AG09309 (cell line): Measurements from ENCODE around the gene FGF14.

Source experiments
- DNase-seq: peaks from one replicate; pipeline ENCODE4 v3.0.0-alpha.2; 2010; ENCODE audit warnings: low read depth
- H3K4me3 ChIP-seq: 2 replicates; pipeline ENCODE4 v1.5.1; 2011; ENCODE audit warnings: mild to moderate bottlenecking, low read depth, low read length, moderate library complexity; ENCODE audit not compliant: control insufficient read depth
- CTCF ChIP-seq: IDR thresholded peaks from 2 replicates; pipeline ENCODE4 v1.5.1; 2011; ENCODE audit warnings: mild to moderate bottlenecking, low read depth, low read length, inconsistent platforms; ENCODE audit not compliant: insufficient read depth, control insufficient read depth; ENCODE audit errors: missing control alignments

The FGF14 gene

DNA sequence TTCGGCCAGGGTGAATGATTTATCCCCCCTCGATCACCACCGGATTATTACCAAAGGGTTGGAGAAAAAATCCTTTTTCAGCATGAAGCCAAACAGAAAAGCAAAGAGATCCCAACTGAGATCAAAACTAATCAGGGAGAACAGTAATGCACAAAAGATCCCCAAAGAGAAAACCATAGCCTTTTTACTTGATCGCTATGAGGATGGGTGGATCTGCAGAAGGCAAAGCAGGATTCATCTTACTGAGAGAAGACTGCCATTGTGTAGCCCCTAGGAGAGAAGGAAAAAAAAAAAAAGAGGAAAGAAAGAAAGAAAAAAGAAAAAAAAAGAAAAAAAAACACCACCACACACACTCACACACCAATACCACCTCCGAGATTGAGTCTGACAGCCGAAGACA is at the start of gene FGF14:
Gene FGF14 (minus strand): TSS at position 283 of the 400 bp plus-strand sequence.
- DNase-seq, result no peak
- TF ChIP-seq CTCF, result no peak
- peak within 1 kb of the TSS; percentile 35 for H3K4me3 ChIP-seq

DNA sequence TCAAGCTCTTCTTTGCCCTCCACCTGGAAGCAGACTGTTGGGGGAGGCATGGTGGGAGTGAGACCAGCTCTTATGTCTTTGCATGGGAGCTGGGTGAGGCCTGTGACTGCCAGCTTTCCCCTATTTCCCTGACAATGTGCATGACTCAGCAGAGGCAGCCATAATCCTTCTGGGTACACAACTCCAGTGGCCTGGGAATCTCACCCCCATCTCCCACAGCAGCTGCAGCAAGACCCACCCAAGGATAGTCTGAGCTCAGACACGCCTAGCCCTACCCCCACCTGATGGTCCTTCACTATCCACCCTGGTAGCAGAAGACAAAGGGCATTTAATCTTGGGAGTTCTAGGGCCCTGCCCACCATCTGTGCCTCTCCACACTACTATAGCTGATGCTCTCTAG is 41.4 kb upstream of the FGF14 start:
- no peak for DNase-seq
- no peak for TF ChIP-seq CTCF

DNA sequence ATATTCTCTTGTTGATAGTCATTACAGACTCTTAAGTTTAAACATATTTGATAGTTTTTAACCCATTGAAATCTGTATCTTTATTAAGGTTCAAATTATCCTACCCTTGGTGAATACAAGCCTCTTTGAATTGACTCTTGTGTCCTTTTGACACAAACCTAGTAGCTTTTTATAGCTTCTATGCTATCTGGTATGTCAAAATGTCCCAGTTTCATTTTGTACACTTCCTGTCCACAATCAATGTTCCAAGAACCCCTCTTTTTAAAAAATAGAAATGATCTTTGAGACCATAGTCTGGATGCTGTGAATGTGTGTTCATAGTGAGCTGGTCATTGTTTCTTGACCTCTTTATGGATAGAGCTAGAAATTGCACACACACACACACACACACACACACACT is 39.2 kb upstream of the FGF14 start:
- no peak for TF ChIP-seq CTCF
- no peak for DNase-seq
- no peak overlapping the region for H3K4me3 ChIP-seq

More for the DNA sequence above, 41.4 kb upstream of the FGF14 start:
- H3K4me3 ChIP-seq, result no peak overlapping the region

DNA sequence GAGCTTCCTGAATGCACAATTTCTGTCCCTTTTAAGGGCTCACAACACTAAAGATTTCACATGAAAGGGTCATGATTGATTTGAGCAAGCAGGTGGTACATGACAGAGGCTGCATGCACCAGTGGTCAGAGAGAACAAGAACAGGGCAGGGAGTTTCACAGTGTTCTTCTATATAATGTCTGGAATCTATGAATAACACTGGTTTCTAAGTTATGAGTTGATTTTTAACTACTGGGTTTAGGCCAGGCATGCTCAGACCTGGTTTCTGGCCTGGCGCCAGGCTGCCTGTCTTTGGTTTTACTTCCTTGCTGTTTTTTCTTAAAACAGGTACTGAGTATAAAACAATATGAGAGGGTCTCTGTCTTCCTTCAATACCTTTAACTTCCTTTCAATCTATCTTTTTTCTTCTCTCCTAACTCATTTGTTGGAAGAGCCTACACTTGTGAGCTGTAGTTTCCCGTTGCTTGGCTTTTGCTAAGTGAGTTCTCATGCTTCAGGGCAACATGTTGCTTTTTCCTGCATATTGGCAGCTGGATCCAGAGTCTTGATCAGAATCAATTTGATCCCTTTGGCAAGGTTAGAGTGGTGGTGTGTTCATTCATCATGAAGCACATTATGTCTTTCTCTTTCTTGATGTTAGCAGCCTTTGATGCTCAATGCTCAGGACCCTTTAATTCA is 38.5 kb upstream of the FGF14 start:
- DNase-seq, result no peak
- TF ChIP-seq CTCF, result no peak
- no peak overlapping the region for H3K4me3 ChIP-seq

DNA sequence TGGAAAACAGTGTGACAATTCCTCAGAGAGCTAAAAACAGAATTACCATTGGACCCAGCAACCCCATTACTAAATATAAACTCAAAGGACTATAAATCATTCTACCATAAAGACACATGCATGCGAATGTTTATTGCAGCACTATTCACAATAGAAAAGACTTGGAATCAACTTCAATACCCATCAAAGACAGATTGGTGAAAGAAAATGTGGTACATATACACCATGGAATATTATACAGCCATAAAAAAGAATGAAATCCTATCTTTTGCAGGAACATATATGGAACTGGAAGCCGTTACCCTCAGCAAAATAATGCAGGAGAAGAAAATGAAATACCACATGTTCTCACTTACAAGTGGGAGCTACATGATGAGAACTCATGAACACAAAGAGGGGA is 20.8 kb upstream of the FGF14 start:
- TF ChIP-seq CTCF, result no peak
- DNase-seq, result no peak
- no peak overlapping the region for H3K4me3 ChIP-seq

GRCh38 chr13:102405499-102406100 is 3.8 kb upstream of the FGF14 start:
- DNase-seq, result no peak
- no peak for TF ChIP-seq CTCF
- no peak overlapping the region for H3K4me3 ChIP-seq
